Upper lobe of left lung (tissue), 6 donors: ENCODE results near the gene SH3GL3. TPM values are rescaled to one million over a fixed set of nuclear protein-coding genes. Genes with fewer than 3 reads are reported as not detected.

Experiments
- ATAC-seq, 2 donors: fragments of 200-7000 bp; cut with Tn5 transposase; one replicate each; pipeline ENCODE4 v1.9.1; 2022; ENCODE audit warnings: mild to moderate bottlenecking in 2 of 2, moderate library complexity in 2 of 2; ENCODE audit not compliant: low FRiP score in 2 of 2
- DNase-seq, 2 donors: peaks; one replicate each; pipeline ENCODE4 v3.0.0-alpha.2; 2019 to 2020
- H3K27ac ChIP-seq, 4 donors: fragments of 200-600 bp; sonication (generic); one replicate each; pipeline ENCODE4 v1.5.1; 2016 to 2019
- H3K27me3 ChIP-seq, 4 donors: fragments of 200-600 bp; sonication (generic); one replicate each; pipeline ENCODE4 v1.5.1; 2017 to 2019
- H3K36me3 ChIP-seq, 4 donors: fragments of 200-600 bp; sonication (generic); one replicate each; pipeline ENCODE4 v1.5.1; 2016 to 2019
- H3K4me1 ChIP-seq, 4 donors: fragments of 200-600 bp; sonication (generic); one replicate each; pipeline ENCODE4 v1.5.1; 2018 to 2019
- H3K4me3 ChIP-seq, 4 donors: fragments of 200-600 bp; sonication (generic); one replicate each; pipeline ENCODE4 v1.5.1; 2017 to 2019; ENCODE audit warnings: mild to moderate bottlenecking in 2 of 4, moderate library complexity in 1 of 4
- H3K9me3 ChIP-seq, 4 donors: fragments of 200-600 bp; sonication (generic); one replicate each; pipeline ENCODE4 v1.5.1; 2018 to 2019
- EP300 ChIP-seq, 4 donors: sonication (generic); formaldehyde crosslinking; IDR thresholded peaks; one replicate each; pipeline ENCODE4 v1.5.1; 2017; ENCODE audit warnings: antibody characterized with exemption in 4 of 4, control low read depth in 2 of 4
- POLR2A ChIP-seq, 4 donors: fragments of 450-650 bp; IDR thresholded peaks; one replicate each; pipeline ENCODE4 v1.5.1; 2016 to 2017; ENCODE audit warnings: antibody characterized with exemption in 4 of 4, mild to moderate bottlenecking in 2 of 4
- POLR2AphosphoS5 ChIP-seq, 2 donors: sonication (generic); formaldehyde crosslinking; IDR thresholded peaks; one replicate each; pipeline ENCODE4 v1.5.1; 2017; ENCODE audit warnings: antibody characterized with exemption in 2 of 2
- WGBS, 2 donors: methylation state at CpG; one replicate each; pipeline ENCODE4 v1.1.5; 2017 to 2018; 5-methylcytosine and 5-hydroxymethylcytosine counted together
- total RNA-seq, 6 donors: library from RNA; depleted of rRNA in 4 of 6; stranded (reverse); fragments of >200 nt in 4 of 6; gene quantifications; one replicate each; pipeline versions ENCODE4 v1.1.0 to v1.2.1, GENCODE V29; 2016 to 2021
- TF ChIP-seq, protein P1 (sequence below), 6 experiments: fragments of 450-650 bp in 4 of 6; fragments of 200-600 bp in 2 of 6; sonication (generic) in 2 of 6; IDR thresholded peaks; one replicate each; pipeline ENCODE4 v1.5.1; 2016 to 2019; ENCODE audit warnings: antibody characterized with exemption in 6 of 6
- donor health status: DM: no; HTN: no; CAD: no; lungs with moderate emphysema.
- donor health status: DM: no; HTN: yes; CAD: no; lungs with severe emphysema.

Gene SH3GL3
- total RNA-seq, 6 donors from 2014 or later, result 1.8 to 5.5 (median 2.2) TPM; not detected in 1

DNA sequence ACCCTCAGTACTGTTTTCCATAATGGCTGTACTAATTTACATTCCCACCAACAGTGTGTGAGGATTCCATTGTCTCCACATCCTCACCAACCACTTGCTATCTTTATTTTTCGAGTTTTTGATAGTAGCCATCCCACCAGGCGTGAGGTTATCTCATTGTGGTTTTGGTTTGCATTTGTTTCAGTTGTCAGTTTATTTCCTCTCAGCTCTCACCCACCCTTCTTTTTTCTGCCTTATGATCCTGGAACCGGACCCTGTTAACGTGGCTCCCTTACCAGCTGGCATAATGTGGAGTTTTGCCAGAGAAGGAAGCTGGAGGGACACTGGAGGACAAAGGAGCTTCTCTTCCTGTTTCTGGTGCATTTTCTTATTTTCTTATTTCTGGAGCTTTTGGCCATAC, 25.1 kb upstream of the SH3GL3 start:
- ATAC-seq (no peak), DNase-seq (no peak)
- H3K9me3 ChIP-seq, result no peaks in the 10 kb centered on the region
- WGBS, 2 donors, result 46 to 53% methylated on average over 4 of the region's 4 CpGs
- no peaks in the 10 kb centered on the region for H3K4me1 ChIP-seq
- no peak overlapping the region for H3K4me3 ChIP-seq
- TF ChIP-seq, protein P1, sequence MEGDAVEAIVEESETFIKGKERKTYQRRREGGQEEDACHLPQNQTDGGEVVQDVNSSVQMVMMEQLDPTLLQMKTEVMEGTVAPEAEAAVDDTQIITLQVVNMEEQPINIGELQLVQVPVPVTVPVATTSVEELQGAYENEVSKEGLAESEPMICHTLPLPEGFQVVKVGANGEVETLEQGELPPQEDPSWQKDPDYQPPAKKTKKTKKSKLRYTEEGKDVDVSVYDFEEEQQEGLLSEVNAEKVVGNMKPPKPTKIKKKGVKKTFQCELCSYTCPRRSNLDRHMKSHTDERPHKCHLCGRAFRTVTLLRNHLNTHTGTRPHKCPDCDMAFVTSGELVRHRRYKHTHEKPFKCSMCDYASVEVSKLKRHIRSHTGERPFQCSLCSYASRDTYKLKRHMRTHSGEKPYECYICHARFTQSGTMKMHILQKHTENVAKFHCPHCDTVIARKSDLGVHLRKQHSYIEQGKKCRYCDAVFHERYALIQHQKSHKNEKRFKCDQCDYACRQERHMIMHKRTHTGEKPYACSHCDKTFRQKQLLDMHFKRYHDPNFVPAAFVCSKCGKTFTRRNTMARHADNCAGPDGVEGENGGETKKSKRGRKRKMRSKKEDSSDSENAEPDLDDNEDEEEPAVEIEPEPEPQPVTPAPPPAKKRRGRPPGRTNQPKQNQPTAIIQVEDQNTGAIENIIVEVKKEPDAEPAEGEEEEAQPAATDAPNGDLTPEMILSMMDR (IDR thresholded peaks at IDR 0.05), result no peak
- TF ChIP-seq EP300 (IDR thresholded peaks at IDR 0.05), result no peak
- TF ChIP-seq POLR2AphosphoS5 (IDR thresholded peaks at IDR 0.05), result no peak
- TF ChIP-seq POLR2A (IDR thresholded peaks at IDR 0.05), result no peak
- H3K27ac ChIP-seq, result no peak overlapping the region
- no peaks in the 10 kb centered on the region for H3K27me3 ChIP-seq
- no peaks in the 10 kb centered on the region for H3K36me3 ChIP-seq

DNA sequence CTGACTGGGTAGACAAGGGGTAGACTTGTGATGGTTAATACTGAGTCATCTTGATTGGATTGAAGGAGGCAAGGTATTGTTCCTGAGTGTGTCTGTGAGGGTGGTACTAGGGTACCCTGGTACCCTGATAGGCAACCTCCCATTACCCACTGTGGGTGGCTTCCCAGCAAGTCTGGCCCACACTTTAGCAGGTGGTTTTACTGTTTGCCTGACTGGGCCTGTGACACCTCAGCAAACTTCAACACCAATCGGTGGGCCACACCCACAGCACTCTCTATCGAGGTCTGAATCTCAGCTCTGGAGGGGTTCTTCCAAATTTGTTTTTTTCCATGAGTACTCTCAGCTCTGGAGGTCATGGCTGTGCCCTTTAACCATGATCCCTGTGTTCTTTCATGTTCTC, 24.6 kb upstream of the SH3GL3 start:
- Histone ChIP-seq H3K36me3 (no peaks in the 10 kb centered on the region), H3K4me1 (no peaks in the 10 kb centered on the region), H3K27ac (no peak overlapping the region), H3K4me3 (no peak overlapping the region), H3K9me3 (no peaks in the 10 kb centered on the region), H3K27me3 (no peaks in the 10 kb centered on the region)
- ATAC-seq (no peak), DNase-seq (no peak)
- no peak for TF ChIP-seq EP300 (IDR thresholded peaks at IDR 0.05)
- TF ChIP-seq POLR2AphosphoS5 (IDR thresholded peaks at IDR 0.05), result no peak
- TF ChIP-seq, protein P1 (IDR thresholded peaks at IDR 0.05), result no peak
- TF ChIP-seq POLR2A (IDR thresholded peaks at IDR 0.05), result no peak
- WGBS, 2 donors, result 46 to 50% methylated on average over 2 of the region's 2 CpGs

DNA sequence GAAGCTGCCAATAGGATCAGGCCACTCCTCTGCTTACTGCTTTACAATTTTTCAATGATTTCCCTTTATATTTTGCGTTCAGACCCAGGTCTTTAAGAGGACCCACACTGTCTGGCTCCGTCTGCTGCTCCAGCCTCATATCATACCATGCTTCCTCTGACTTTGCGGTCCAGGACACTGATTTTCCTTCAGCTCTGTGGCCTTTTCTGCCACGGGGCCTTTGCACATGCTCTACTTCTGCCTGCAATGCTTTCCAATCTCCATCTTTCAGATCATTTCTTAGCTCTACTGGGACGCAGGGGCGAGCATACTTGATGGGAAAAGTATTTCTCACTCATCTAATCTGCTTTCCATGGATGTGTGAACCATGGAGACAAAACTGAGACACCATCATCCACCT, 23.0 kb upstream of the SH3GL3 start:
- DNase-seq, result no peak
- Histone ChIP-seq H3K9me3 (no peaks in the 10 kb centered on the region), H3K4me3 (no peak overlapping the region), H3K36me3 (no peaks in the 10 kb centered on the region), H3K27ac (no peak overlapping the region), H3K4me1 (no peaks in the 10 kb centered on the region), H3K27me3 (no peaks in the 10 kb centered on the region)
- no peak for ATAC-seq
- TF ChIP-seq POLR2AphosphoS5 (IDR thresholded peaks at IDR 0.05) (no peak), EP300 (IDR thresholded peaks at IDR 0.05) (no peak), POLR2A (IDR thresholded peaks at IDR 0.05) (no peak)
- TF ChIP-seq, protein P1 (IDR thresholded peaks at IDR 0.05), result no peak
- WGBS, 2 donors, result 85 to 87% methylated on average over 6 of the region's 6 CpGs

DNA sequence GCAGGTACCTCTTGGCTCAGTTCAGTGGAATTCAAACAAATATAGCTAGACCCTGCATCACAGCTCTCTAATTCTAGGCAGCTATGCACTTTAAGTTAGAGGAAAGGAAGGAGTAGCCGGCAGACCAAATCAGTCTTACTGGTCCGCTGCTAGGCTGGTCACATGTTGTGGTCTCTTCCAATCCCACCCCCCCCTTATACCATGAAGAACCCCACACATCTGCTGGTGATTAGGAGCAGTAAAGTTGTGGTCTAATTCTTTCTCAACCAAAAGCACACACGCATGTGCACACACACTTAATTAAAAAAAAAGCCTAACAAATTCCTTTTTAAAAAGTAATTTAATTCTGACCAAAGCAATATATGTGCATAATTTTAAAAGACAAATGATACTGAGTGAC, 16.7 kb upstream of the SH3GL3 start:
- Histone ChIP-seq H3K9me3 (no peaks in the 10 kb centered on the region), H3K4me3 (no peak overlapping the region), H3K27ac (no peak overlapping the region), H3K36me3 (no peaks in the 10 kb centered on the region), H3K27me3 (no peaks in the 10 kb centered on the region), H3K4me1 (no peaks in the 10 kb centered on the region)
- DNase-seq, result no peak
- TF ChIP-seq POLR2A (IDR thresholded peaks at IDR 0.05), result no peak
- TF ChIP-seq, protein P1 (IDR thresholded peaks at IDR 0.05), result no peak
- TF ChIP-seq EP300 (IDR thresholded peaks at IDR 0.05), result no peak
- TF ChIP-seq POLR2AphosphoS5 (IDR thresholded peaks at IDR 0.05), result no peak
- 68 to 85% methylated on average over 3 of the region's 3 CpGs for WGBS, 2 donors
- no peak for ATAC-seq

DNA sequence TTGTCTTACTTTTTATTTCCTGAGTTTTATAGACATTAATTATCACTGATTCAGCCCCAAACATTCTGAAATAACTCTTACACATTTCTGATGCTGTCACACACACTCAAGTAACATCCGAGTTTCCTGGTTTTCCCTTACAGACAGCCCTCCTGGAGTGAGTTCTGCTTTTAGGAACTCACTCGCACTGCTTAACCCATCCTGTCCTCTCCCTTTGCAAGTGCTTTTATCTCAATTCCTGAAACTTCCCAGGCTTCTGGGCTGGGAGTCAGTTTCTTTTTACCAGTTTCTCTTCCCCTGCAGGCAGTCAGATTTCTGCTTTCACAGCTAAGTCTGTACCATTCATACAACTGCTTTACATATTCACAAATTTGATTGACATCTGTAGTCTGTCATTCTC, 15.6 kb upstream of the SH3GL3 start:
- TF ChIP-seq POLR2A (IDR thresholded peaks at IDR 0.05) (no peak), EP300 (IDR thresholded peaks at IDR 0.05) (no peak), POLR2AphosphoS5 (IDR thresholded peaks at IDR 0.05) (no peak)
- TF ChIP-seq, protein P1 (IDR thresholded peaks at IDR 0.05), result no peak
- no peak for ATAC-seq
- Histone ChIP-seq H3K36me3 (no peaks in the 10 kb centered on the region), H3K27ac (no peak overlapping the region), H3K4me1 (no peaks in the 10 kb centered on the region), H3K4me3 (no peak overlapping the region), H3K27me3 (no peaks in the 10 kb centered on the region), H3K9me3 (no peaks in the 10 kb centered on the region)
- WGBS, 2 donors, result 51 to 55% methylated on average over 2 of the region's 2 CpGs
- no peak for DNase-seq
